SK-N-SH (cell line): ENCODE measurements around the gene ARFGEF2.

Source experiments
- EP300 ChIP-seq, 2 experiments: IDR thresholded peaks; 2 replicates each; pipeline versions ENCODE4 v1.4.0 to v1.6.1; 2012; ENCODE audit warnings: borderline replicate concordance in 1 of 2, low read depth in 1 of 2, low read length in 1 of 2
- EZH2phosphoT487 ChIP-seq: fragments of 200-600 bp; sonication (generic); IDR thresholded peaks from 2 replicates; pipeline ENCODE4 v1.6.1; 2017; ENCODE audit warnings: low read depth, mixed run types, mild to moderate bottlenecking, antibody characterized with exemption, moderate library complexity, borderline replicate concordance
- FOSL2 ChIP-seq: IDR thresholded peaks from 2 replicates; pipeline ENCODE4 v1.4.0; 2012; ENCODE audit warnings: low read depth, mild to moderate bottlenecking, moderate library complexity, borderline replicate concordance
- FOXJ3 ChIP-seq: sonication (generic); formaldehyde crosslinking; IDR thresholded peaks from 2 replicates; pipeline ENCODE4 v1.5.1; 2020; ENCODE audit warnings: mild to moderate bottlenecking, missing genetic modification reagents
- MXI1 ChIP-seq: IDR thresholded peaks from 2 replicates; pipeline ENCODE4 v1.6.1; 2012; ENCODE audit warnings: mild to moderate bottlenecking, low read depth, low read length, improper control_type of control experiment
- RXRA ChIP-seq: IDR thresholded peaks from 2 replicates; pipeline ENCODE4 v1.4.0; 2012; ENCODE audit warnings: low read depth, mild to moderate bottlenecking, borderline replicate concordance
- TAF1 ChIP-seq: IDR thresholded peaks from 2 replicates; pipeline ENCODE4 v1.6.1; 2012; ENCODE audit warnings: low read depth, mild to moderate bottlenecking, low read length, moderate library complexity, borderline replicate concordance
- YY1 ChIP-seq: IDR thresholded peaks from 2 replicates; pipeline ENCODE4 v1.4.0; 2012; ENCODE audit warnings: low read depth, mild to moderate bottlenecking
- TF ChIP-seq, protein P1 (sequence below): fragments of 200-600 bp; sonication (generic); IDR thresholded peaks from 2 replicates; pipeline ENCODE4 v1.6.1; 2017; ENCODE audit warnings: antibody characterized with exemption, mild to moderate bottlenecking, moderate library complexity
- TF ChIP-seq, protein P2 (sequence below): IDR thresholded peaks from 2 replicates; pipeline ENCODE4 v1.6.1; 2012; ENCODE audit warnings: mild to moderate bottlenecking, low read depth, low read length, moderate library complexity
- TF ChIP-seq, protein P3 (sequence below): fragments of 150-350 bp; IDR thresholded peaks from 2 replicates; pipeline ENCODE4 v1.6.1; 2016; ENCODE audit warnings: mild to moderate bottlenecking, low read depth, low read length
- TF ChIP-seq, protein P4 (sequence below): IDR thresholded peaks from 2 replicates; pipeline ENCODE4 v1.4.0; 2012; ENCODE audit warnings: low read depth

DNA sequence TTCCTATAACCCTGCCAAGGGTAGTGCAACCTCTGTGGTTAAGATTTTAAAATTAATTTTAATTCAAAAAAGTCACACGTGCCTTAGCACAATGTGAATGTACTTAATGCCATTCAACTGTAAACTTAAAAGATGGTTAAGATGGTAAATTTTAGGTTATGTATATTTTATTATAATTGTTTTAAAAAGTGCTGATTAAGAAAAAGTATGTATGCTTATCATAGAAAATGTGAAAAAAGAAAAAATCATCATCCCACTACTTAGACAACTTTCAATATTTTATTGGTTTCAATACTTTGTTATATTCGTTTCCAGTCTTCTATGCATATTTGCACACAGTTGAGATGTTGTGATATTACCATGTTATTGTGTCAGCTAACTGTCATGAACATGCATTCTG, 18.7 kb downstream of the ARFGEF2 start:
- TF ChIP-seq YY1 (no peak), EP300 (IDR thresholded peaks at IDR 0.05; ENCODE audit: borderline replicate concordance in 1 of 2, low read depth in 1 of 2, low read length in 1 of 2) (no peak), MXI1 (no peak), RXRA (no peak), FOSL2 (no peak), EZH2phosphoT487 (no peak), TAF1 (no peak), FOXJ3 (CRISPR knock-in tag) (no peak)
- TF ChIP-seq, protein P1, sequence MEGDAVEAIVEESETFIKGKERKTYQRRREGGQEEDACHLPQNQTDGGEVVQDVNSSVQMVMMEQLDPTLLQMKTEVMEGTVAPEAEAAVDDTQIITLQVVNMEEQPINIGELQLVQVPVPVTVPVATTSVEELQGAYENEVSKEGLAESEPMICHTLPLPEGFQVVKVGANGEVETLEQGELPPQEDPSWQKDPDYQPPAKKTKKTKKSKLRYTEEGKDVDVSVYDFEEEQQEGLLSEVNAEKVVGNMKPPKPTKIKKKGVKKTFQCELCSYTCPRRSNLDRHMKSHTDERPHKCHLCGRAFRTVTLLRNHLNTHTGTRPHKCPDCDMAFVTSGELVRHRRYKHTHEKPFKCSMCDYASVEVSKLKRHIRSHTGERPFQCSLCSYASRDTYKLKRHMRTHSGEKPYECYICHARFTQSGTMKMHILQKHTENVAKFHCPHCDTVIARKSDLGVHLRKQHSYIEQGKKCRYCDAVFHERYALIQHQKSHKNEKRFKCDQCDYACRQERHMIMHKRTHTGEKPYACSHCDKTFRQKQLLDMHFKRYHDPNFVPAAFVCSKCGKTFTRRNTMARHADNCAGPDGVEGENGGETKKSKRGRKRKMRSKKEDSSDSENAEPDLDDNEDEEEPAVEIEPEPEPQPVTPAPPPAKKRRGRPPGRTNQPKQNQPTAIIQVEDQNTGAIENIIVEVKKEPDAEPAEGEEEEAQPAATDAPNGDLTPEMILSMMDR, result no peak
- TF ChIP-seq, protein P2, sequence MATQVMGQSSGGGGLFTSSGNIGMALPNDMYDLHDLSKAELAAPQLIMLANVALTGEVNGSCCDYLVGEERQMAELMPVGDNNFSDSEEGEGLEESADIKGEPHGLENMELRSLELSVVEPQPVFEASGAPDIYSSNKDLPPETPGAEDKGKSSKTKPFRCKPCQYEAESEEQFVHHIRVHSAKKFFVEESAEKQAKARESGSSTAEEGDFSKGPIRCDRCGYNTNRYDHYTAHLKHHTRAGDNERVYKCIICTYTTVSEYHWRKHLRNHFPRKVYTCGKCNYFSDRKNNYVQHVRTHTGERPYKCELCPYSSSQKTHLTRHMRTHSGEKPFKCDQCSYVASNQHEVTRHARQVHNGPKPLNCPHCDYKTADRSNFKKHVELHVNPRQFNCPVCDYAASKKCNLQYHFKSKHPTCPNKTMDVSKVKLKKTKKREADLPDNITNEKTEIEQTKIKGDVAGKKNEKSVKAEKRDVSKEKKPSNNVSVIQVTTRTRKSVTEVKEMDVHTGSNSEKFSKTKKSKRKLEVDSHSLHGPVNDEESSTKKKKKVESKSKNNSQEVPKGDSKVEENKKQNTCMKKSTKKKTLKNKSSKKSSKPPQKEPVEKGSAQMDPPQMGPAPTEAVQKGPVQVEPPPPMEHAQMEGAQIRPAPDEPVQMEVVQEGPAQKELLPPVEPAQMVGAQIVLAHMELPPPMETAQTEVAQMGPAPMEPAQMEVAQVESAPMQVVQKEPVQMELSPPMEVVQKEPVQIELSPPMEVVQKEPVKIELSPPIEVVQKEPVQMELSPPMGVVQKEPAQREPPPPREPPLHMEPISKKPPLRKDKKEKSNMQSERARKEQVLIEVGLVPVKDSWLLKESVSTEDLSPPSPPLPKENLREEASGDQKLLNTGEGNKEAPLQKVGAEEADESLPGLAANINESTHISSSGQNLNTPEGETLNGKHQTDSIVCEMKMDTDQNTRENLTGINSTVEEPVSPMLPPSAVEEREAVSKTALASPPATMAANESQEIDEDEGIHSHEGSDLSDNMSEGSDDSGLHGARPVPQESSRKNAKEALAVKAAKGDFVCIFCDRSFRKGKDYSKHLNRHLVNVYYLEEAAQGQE, result no peak
- TF ChIP-seq, protein P3, sequence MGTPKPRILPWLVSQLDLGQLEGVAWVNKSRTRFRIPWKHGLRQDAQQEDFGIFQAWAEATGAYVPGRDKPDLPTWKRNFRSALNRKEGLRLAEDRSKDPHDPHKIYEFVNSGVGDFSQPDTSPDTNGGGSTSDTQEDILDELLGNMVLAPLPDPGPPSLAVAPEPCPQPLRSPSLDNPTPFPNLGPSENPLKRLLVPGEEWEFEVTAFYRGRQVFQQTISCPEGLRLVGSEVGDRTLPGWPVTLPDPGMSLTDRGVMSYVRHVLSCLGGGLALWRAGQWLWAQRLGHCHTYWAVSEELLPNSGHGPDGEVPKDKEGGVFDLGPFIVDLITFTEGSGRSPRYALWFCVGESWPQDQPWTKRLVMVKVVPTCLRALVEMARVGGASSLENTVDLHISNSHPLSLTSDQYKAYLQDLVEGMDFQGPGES, result no peak
- TF ChIP-seq, protein P4, sequence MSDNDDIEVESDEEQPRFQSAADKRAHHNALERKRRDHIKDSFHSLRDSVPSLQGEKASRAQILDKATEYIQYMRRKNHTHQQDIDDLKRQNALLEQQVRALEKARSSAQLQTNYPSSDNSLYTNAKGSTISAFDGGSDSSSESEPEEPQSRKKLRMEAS, result no peak
